ENCODE data around the gene LRRC28.

The LRRC28 gene

DNA sequence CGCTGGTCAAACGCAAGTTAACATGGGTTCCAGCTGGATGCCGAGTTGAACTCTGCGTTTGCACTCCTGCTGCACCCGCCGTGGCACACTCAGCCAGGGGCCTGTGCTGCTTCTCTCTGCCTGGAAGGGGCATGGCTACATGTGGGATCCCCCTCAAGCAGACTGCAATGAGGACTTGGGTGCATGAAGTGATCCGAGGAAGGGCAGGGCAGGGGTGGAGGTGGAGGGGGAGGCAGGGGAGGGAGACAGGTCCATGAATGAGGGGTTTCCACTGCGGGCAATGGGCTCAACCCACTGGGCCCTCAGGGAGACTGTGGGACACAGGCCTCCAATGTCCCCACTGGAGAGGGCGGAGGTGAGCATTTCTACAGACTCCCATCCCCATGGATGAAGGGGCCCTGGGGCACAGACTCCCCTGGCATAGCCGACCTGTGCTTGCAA is 172.9 kb downstream of the LRRC28 start:
- DNase-seq, result no peak

DNA sequence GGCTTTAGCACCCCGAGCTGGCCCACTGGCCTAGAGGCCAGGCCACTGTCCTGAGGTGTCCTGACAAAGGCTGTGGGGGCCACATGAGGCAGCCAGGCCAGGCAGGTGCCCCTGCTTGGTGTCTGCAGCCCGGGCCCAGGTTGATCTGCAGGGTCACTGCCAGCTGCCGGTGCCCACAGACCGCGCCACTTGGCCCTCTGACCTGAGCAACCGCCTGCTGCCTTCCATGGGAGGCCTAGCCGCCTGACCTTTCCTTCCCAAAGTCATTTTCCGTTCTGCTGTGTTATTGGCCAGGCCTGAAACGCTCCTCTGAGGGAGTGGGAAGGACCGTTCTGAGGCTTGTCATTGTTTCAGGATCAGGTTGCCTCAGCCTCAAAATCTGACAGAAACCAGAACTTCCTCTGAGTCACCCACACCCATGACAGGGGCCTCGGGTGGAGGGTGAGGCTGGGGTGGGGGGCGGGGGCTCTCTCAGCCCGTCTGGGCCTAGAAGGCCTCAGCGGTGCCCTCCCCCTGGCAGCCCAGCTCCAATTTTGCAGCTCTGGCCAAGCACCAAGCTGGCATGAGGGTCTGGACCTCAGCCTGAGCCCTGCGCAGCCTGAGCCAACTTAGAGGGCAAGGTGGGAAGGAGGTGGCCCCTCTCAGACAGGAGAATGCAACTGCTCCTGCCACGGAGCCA is 173.8 kb downstream of the LRRC28 start:
- peak; percentile 34 to 49 for DNase-seq

DNA sequence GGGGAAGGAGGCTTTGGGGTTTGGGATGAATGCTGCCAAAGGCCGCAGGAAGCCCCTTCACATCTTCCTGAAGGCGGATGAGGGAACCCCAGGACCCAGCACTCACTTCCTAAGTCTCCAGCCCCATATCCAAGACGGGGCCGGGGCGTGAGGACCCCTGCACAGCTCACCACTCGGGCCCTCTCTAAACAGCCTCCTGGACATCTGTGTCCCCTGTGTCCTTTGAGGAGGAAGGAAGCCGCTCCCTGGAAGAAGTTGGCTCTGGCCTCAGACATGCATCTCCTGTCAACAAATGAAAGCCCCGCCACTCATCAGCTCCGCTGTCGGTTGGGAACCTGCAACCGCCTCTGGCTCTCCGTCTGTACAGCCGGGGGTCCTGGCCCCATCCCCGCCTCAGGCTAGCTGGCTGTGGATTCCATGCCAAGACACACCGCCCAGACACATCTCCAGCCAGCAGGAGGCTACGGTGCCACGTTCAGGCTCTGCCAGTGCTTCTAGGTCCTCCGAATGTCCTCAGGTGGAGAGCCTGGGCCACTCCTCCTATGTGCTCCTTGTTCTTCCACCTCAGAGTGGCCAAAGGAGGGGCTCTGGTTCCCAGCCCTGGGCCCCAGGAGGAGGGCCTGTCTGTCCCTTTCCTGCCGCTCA is 174.5 kb downstream of the LRRC28 start:
- DNase-seq, result no peak

DNA sequence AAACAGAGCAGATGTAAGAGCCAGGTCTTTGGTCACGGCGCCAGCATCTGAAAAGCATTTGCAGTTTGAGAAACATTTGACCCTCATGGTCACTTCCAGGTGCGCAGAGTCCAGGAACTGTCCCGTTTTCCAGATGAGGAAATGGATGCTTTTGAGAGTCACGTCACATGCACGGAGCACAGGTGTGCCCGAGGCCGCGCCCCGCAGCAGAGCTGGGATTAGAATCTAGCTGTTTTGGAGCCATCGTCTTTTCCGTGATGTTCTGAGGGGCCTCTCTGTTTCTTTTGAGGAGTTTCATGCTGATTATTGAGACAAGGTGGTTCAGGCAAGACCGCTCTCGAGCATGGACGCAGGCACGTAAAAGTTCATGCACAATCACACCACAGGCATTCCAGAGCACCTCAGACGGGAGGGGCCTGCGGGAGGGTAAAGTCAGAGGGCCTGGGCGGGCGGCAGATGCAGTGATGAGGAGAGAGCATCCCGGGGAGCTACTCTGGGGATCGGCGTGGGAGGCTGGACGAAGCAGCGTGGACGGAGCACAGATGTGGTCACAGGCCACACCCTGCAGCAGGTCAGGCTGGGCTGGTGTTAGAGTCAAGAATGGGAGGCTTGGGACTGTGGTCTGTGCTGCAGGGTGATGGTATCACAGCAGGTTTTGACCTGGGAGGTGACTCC is 175.3 kb downstream of the LRRC28 start:
- DNase-seq, result no peak

DNA sequence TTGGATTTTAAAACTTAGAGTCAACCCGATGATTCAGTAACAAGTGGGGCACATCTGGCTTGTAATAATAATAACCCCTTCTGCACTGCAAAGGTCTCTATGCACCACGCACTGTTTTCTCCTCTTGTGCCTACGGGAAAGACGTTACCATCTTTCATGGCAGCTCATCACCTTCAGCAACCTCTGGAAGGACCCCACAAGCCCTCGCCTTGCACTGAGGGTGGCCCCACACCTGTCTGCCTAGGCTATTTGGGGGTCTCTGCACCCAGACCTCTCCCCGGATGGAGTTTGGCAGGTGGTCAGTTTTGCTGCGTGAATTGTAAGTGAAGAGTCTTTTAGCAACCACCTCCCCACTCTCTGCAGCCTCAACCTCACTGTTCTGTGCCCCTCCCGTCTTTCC is 175.9 kb downstream of the LRRC28 start:
- no peak for DNase-seq

DNA sequence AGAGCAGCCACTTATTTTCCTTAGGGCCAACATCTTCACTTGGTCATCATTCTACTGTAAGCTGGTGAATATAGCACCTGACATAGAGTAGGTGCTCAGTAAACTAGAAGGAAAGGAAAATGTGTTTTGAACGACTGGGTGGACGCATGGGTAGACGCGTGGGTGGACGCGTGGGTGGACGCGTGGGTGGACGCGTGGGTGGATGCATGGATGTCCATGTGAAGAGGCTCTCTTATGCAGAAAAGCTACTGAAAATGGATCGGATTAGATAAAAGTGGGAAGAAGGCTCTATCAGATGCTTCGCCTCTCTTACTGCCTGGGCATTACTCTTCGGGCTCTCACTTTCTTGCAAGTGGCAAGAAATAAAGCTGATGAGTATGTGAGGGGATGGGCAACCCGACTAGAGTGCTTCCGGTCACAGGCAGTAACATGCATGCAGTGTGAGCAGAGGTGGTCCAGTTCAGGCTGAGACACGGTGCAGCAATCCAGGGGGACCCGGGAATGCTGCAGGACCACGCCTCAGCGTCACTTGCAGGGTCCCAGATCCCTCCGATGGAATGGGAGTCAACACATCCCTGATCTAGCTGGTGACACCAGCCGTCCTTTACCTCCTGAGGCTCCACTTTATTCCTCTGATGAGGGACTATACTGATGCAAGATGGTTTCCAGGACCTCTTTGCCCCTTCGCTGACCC is 176.5 kb downstream of the LRRC28 start:
- DNase-seq, result no peak

DNA sequence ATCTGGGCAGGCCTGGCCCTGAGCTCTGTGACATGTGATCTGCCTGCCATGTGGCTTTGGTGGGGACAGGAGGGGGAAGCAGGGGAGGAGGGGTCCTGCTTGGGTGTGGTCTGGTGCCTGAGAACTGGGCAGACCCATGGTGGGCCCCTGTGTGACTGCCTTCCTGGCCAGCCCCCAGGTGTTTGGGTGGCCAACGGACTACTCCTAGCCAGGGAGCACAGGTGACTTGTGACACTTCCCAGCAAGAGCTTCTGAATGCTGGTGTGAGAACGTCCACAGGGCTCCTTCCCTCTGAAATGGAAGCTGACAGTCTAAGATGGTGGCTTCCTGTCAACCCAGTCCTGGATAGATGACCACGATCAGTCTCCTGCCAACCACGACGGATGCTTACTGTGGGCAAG is 178.4 kb downstream of the LRRC28 start:
- no peak for DNase-seq

DNA sequence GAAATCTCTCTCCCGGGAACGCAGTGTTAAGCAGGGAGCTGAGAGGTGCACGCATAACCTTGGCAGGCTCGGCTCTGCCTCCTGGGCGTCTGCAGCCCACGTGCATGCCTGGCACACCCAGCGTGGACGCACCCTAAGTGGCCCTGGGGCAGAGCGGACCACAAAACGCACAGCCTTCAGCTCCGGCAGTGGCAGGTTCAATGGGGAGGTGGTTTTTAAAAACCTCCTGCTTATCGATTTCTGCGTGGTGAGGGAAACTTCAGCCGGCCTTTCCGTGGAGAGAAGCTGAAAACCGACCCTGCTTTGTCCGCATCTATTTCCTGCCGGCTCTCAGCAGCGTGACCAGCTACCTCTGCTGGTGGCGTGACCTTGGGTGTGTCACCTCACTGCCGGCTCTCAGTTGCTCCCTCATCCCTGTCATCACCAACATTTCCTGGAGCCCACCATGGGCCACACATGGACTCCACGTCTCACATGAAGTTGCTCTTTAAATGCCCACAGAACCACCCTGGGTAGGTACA is 179.7 kb downstream of the LRRC28 start:
- DNase-seq, result no peak

DNA sequence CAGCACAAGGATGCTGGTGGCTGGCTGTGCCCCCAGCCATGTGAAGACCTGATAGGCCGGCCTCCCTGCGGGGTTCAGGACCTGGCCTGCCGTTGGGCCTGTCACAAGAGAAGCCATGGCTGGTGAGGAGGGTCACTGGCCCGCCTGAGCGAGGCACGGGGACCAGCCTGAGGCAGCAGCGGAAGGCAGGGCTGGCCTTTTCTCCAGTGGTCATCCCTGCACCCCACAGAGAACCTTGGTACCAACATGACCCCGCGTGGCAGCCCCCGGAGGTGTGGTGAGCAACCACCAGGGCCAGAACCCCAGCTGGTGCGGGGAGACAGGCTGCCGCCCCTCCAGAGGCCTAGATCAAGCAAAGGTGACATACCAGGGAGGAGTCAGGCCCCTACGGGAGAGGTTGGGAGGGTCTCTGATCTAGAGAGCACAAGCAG is 180.4 kb downstream of the LRRC28 start:
- no peak for DNase-seq

DNA sequence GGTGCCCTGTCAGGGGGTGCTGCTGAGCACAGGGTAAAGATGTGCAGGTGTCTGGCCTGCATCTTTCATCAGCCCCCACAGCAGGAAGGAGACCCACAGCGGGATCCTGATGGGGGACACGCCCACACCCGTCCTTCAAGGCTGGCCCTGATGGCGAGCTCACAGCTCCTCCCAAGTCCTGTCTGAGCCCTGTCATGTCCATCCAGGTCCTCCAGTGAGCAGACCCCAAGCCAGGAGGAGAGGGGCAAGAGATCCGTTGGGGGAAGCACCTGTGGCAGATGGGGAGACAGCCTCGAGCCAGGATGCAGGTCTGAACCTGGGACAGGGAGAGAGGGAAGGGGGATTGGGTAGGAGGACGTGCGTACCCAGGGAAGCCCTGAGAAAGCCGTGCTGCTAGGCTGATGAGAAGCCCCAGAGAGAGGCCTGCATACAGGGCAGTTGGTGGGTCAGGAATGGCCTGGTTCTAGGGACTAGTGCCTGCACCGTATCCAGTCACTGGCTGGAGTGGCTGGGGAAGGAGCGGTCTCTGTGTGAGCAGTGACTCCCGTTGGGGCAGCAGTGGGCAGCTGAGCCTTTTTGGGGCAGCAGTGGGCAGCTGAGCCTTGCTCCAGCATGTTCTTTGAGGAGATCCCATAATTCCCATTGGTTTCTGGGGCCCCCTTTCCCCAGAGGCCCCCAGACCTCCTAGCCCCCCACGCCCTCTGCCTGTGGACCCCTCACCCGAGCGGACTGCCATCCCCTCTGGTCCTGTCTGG is 181.2 kb downstream of the LRRC28 start:
- DNase-seq, result no peak

DNA sequence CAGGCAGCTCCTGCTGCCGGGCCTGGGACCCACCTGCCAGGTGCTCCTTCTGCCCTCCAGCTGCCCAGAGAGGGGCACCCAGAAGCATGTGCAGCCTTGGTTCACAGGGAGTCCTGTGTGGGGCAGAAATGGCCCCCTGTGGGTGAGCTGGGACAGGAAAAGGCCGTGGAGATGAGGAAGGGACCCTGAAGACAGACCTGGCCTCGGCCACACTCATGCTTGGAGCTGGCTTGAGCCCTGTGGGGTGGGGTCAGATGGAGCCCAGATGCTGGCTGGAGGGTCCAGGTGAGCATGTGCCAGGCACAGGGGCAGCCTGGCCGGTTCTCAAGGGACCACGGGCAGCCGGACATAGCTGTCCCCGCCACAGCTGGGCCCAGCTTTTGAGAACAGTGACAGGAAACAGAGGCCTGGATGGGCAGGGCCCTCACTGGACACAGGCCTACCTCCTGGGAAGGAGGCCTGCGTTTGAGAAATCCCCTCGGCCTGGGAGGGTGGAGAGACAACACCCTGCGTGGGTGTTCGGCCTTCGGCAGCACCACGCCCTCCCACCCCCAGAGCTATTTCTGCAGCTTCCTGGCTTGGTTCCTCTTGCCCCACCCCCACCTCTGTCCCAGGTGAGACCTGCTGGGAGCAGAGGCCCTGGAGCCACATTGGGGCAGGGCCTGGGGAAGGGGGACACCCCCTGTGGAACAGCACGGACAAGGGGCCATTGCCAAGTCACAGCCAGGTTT is 181.9 kb downstream of the LRRC28 start:
- peak in 1 of 2 donors; percentile 43 for DNase-seq

DNA sequence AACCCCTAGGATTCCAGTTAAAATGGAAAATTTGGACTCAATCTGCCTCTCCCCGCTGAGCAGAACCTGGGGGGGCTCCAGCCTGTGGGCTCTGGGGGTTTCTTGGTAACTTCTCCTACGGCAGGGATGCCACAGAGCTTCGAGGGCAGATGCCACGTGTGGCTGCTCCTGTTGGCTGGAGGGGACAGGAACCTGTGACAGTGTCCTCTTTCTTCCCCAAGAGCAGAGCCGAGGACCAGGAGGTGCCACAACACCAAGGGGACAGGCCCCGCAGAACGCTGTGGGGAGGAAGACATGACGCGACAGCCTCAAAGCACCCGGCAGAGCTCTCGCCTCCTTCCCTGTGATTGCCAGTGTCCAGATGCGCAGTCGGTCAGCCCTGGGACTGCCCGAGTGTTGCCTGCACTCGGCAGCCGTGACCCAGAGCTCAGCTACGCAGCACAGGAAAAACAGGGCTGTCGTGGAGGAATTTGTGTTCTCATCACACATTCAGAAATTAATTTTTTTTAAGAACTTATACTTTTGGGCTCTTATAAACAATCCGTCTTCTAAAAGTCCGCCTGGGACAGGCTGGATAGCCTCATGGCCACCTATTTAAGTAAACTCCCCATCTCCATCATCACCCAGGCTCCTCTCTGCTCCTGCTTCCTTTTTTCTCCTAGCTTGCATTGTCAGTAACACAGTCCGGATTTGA is 182.6 kb downstream of the LRRC28 start:
- no peak for DNase-seq

DNA sequence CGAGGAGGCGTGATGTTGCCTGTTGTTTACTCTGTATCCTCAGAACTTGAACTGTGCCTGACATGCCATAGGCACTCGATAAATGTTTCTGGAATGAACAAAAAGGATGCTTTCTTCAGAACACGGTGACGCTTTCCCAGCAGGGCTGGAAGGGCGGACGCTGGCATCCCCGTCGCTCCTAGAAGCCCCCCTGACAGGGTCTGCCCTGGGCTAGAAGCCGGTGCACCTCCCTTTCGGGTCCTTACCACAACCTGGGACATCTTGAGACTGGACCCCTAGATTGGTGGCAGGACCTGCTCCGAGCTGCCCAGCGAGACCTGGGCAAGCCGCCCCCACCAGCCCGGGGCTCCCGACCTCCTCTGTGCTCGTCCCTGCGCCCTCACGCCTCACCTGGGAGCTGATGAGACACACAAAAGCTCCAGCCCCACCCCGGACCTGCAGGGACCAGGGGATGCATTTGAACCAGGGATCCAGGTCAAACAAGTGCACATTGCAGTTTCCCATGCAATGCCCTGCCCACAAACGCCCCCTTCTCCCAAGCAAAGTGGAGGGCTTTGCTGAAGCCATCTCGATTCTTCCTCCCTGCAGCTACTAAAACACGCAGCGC is 183.3 kb downstream of the LRRC28 start:
- DNase-seq, result no peak

DNA sequence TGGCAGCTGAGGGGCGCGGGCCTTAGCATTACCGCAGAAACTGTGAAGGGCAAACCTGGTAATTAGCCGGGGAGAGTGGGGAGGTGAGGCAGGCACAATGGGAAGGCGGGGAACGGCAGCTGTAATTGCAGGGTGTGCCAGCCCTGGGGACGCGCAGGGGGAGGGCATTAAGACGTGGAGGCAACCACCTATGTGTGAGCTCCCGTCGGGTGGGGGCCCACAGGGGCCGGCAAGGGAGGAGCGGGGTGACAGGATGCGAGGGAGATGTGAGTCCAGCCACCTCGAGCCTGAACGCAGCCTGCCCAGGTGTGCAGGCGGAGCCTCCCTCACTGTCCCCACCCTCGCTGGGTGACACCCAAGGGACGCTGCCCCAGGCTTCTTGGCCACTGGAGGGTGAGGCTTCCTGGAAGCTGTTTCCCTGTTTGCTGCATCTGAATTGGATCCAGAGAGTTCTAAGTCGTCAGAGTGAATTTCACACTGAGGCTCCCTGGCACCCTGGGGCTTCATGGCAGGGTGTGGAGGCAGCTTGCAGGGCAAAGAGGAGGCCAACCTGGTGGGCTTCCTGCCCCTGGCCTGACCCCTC is 183.9 kb downstream of the LRRC28 start:
- DNase-seq, result no peak

DNA sequence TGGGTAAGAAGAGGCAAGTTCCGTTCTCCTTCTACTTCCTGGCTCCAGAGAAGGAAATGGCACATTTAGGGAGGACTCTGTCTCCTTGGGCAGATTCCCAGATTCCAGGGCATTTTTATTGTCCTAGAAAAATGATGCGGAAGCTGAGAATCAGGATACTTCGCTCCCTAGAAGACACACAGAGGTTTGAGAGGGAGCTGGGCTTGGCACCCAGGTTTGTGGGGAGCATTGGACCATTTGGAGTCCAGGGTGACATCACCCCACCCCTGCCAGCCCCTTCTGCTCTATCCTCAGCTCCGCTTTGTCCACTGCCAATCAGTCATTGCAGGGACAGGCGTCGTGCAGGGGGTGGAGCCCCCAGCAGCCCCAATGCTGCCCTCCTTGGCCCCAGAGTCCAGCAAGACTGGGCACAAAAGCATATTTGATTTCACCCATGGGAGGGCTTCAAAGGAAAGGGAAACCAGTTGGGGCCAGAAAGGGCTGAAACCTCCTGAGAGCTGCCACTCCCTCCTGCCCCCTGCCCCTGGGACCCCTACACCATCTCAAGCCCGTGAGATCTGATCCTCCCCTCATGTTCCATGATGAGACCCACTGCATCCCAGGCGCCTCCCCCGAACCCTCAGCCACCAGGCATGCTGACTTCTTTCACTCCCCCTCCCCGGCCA is 184.7 kb downstream of the LRRC28 start:
- no peak for DNase-seq

DNA sequence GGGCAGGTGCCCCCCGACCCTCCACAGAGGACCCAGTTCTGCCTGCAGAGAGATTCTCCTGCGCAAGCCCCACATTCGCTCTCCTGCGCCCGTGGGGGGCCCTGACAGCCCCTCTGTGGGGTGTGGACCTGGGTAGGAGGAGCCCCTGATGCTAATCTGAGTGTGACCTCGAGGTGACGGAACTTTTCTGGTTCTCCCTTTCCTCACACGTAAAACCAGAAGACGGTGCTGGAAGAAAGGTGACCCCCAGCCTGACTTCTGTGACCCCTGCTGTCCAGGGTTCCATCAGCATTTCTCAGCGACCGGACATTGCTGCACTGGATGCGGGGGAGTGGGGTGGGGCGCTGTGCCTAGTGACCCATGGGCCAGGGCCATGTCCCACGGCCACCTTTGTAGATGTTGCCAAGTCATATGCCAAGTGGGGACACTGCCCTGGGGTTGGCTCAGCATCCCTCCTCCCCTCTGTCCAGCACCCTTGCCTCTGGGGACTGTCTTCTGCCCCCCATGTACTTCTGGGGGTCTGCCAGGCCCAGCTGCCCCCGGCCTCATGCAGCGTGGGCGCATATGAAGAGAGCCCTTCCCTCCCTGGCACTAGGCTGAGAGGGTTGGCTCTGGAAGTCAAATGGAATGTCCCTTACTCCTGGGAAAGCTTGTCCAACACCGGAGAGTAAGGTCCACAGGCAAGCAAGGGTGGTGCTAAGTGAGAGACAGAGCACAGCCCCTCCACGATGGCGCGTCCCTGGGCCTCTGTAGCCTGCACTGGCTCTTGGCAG is 185.4 kb downstream of the LRRC28 start:
- no peak for DNase-seq

DNA sequence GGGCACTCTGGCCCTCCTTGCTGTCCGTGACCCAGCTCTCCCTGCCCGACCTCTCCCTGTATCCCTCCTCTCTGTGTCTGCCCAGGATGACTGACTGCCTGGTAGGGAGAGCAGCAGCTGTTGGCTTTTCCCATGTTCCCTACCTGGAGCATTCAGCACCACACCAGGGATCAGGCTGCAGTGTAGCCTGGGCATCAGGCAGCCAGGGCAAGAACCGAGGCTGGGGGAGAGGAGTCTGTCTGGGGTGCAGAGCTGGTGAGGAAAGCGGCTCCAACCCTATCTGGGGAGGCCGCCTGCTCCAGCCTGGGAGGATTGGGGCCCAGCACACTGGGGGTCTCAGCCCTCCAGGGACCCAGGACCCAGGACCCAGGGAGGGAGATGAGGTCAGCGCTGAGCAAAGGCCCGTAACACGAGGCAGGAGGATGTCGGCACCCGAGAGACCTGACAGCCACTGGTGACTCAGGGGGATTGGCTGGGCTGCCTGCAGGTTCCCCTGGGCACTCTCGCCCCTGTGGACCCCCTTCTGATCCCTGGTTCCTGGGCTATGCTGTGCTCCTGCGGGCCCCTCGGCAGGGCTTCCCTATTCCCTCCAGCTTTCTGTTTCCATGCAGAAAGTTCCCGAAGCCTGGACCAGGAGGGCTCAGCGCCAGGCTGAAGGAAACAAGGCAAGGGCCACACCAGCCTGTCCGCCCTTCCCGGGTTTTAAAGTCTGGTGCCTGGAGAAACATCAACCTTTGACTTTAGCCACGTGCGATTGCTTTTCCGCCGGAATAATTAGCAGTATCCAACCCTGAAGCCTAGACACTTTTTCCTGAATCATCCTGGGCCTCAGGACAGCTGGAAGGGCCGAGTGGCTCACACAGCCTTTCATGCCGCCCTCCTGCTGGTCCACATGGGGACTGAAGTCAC is 186.3 kb downstream of the LRRC28 start:
- no peak for DNase-seq

DNA sequence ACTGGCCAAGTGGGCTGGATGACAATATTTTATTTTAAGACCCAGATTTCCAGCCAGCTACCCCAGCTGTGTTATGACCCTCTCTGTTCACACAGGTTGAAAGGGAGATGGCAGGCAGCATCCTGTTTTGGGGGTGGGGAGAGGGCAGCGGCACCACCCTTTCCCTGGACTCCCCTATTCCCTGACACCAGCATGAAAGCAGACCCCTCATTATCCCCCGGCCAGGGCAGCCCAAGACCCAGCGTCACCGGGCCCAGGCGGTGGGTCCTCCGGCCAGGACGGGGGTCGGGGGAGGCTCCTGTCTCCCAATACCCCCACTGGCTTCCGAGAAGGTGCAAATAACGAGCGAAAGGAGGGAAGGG is 186.9 kb downstream of the LRRC28 start:
- no peak for DNase-seq
